22Rv1 (cell line): ENCODE measurements around the gene SCMH1.

Experiments
- CTCF ChIP-seq: fragments of 450-650 bp; IDR thresholded peaks from 2 replicates; pipeline ENCODE4 v1.5.1; 2017; ENCODE audit warnings: mild to moderate bottlenecking
- ZFX ChIP-seq: fragments of 450-650 bp; IDR thresholded peaks from 2 replicates; pipeline ENCODE4 v1.6.1; 2017; ENCODE audit warnings: antibody characterized with exemption, borderline replicate concordance

DNA sequence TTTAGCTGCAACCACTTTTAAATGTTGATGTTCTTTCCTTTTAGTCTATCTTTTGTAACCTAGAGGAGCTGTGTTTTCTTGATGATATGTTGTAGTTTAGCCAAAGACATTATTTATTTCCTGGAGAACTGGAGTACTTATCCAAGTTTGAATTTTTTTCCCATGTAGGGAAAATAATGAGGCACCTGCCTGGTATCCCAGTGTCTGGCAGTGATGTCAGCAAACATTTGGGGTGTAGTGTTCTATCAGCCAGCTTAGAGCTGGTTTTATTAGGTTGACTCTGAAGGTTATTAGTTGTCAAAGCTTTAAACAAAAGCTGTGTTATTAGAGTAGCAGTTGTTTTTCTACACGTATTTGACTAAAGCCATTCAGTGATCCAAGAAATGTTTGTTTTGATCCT, 259.4 kb downstream of the SCMH1 start:
- TF ChIP-seq CTCF (no peak), ZFX (no peak)
